ENCODE data around the gene FNDC3B. TPM values are rescaled to one million over a fixed set of nuclear protein-coding genes. Genes with fewer than 3 reads are reported as not detected.
"Not testable (repeated sequence)": the region's sequence is repeated elsewhere in the genome, so short reads cannot be mapped to it uniquely, and the experiment has no call there.

The FNDC3B gene
- total RNA-seq, 4 donors from 2014 or later = 114 to 217 (median 164) TPM

GRCh38 chr3:172040981-172041963, 1.9 kb downstream of the FNDC3B start:
- ATAC-seq (ENCODE audit: low FRiP score) = no peak
- DNase-seq (ENCODE audit: low spot score) = no peak
- no peak for TF ChIP-seq CTCF (IDR thresholded peaks at IDR 0.05)

- no peak for ATAC-seq (ENCODE audit: low FRiP score)
- no peak for TF ChIP-seq CTCF (IDR thresholded peaks at IDR 0.05)
- DNase-seq (ENCODE audit: low spot score) = no peak
Observed at GRCh38 chr3:172042136-172042662, 2.8 kb downstream of the FNDC3B start.

GRCh38 chr3:172042663-172043179, 3.3 kb downstream of the FNDC3B start:
- ATAC-seq (ENCODE audit: low FRiP score); DNase-seq (ENCODE audit: low spot score): not testable (repeated sequence)

DNA sequence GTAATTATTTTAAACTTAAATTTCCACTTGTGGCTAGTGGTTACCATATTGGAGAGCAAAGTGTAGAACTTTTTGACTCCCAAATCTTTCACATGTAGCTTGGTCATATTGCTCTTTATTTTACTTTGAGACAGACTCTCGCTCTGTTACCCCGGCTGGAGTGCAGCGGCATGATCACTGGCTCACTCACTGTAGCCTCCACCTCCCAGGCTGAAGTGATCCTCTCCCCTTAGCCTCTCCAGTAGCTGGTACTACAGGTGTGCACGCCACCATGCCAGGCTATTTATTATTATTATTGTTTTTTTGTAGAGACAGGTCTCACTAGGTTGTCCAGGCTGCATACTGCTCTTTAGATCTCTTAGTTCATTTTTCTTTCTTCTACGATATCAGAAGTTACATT, 3.9 kb downstream of the FNDC3B start:
- DNase-seq (ENCODE audit: low spot score) = no peak
- ATAC-seq (ENCODE audit: low FRiP score) = no peak
- no peak for TF ChIP-seq CTCF (IDR thresholded peaks at IDR 0.05)

GRCh38 chr3:172043766-172044165, 4.4 kb downstream of the FNDC3B start:
- DNase-seq (ENCODE audit: low spot score) (no peak), ATAC-seq (ENCODE audit: low FRiP score) (no peak)
- TF ChIP-seq CTCF (IDR thresholded peaks at IDR 0.05) = no peak

- TF ChIP-seq CTCF (IDR thresholded peaks at IDR 0.05) = no peak
- no peak for DNase-seq (ENCODE audit: low spot score)
- no peak for ATAC-seq (ENCODE audit: low FRiP score)
Observed at GRCh38 chr3:172044833-172045585, 5.6 kb downstream of the FNDC3B start.

All from omental fat pad (tissue), 4 donors.